Bone marrow (tissue), 2 donors: Measurements from ENCODE around the gene EXOSC3.

Experiments
- DNase-seq, 2 donors: peaks; one replicate each; lab custom pipeline; 2025; lab: John Stamatoyannopoulos, UW

The EXOSC3 gene

GRCh38 chr9:37732086-37732741 is 52.6 kb downstream of the EXOSC3 start:
- DNase-seq, result no peak

- DNase-seq, result no peak
Observed at GRCh38 chr9:37730839-37731238, 54.0 kb downstream of the EXOSC3 start.

GRCh38 chr9:37730256-37730655 is 54.6 kb downstream of the EXOSC3 start:
- DNase-seq, result no peak
